HG03280 (cell line): ENCODE results near the gene SLC38A1.

Experiments
- ATAC-seq: cut with Tn5 transposase; IDR thresholded peaks from one replicate; pipeline ENCODE4 v1.9.1; 2021; ENCODE audit warnings: mild to moderate bottlenecking, moderate library complexity; ENCODE audit not compliant: unreplicated experiment

Gene SLC38A1

GRCh38 chr12:46234000-46234399 is 34.8 kb downstream of the SLC38A1 start:
- no peak for ATAC-seq

- ATAC-seq: no peak
These were observed 35.4 kb downstream of the SLC38A1 start for GRCh38 chr12:46233423-46233822.

GRCh38 chr12:46230983-46231382 is 37.9 kb downstream of the SLC38A1 start:
- ATAC-seq: no peak

GRCh38 chr12:46230306-46230705 is 38.5 kb downstream of the SLC38A1 start:
- ATAC-seq: no peak

- ATAC-seq: no peak
These were observed 41.2 kb downstream of the SLC38A1 start for GRCh38 chr12:46227616-46228015.

- ATAC-seq: no peak
These were observed 44.5 kb downstream of the SLC38A1 start for GRCh38 chr12:46224386-46224785.

GRCh38 chr12:46223047-46223446 is 45.8 kb downstream of the SLC38A1 start:
- no peak for ATAC-seq

- ATAC-seq: no peak
These were observed 46.2 kb downstream of the SLC38A1 start for GRCh38 chr12:46222636-46223035.

- ATAC-seq: no peak
These were observed 47.4 kb downstream of the SLC38A1 start for GRCh38 chr12:46221255-46222128.

GRCh38 chr12:46219877-46220655 is 48.8 kb downstream of the SLC38A1 start:
- no peak for ATAC-seq

GRCh38 chr12:46219132-46219876 is 49.5 kb downstream of the SLC38A1 start:
- no peak for ATAC-seq

GRCh38 chr12:46218322-46219095 is 50.3 kb downstream of the SLC38A1 start:
- ATAC-seq: no peak

- peak; percentile 65 for ATAC-seq
These were observed 51.1 kb downstream of the SLC38A1 start for GRCh38 chr12:46217541-46218321.

- ATAC-seq: peak; percentile 69
These were observed 54.0 kb downstream of the SLC38A1 start for GRCh38 chr12:46214668-46215436.

GRCh38 chr12:46212108-46212982 is 56.5 kb downstream of the SLC38A1 start:
- ATAC-seq: no peak

- no peak for ATAC-seq
These were observed 57.9 kb downstream of the SLC38A1 start for GRCh38 chr12:46210873-46211439.
